B cell (primary cell): ENCODE data around the gene TNIK. TPM values are rescaled to one million over a fixed set of nuclear protein-coding genes. Genes with fewer than 3 reads are reported as not detected.

Experiments
- ATAC-seq: fragments of 200-7000 bp; cut with Tn5 transposase; one replicate; pipeline ENCODE4 v1.10.0; 2021; ENCODE audit warnings: low read depth, mild to moderate bottlenecking, moderate number of reproducible peaks, moderate library complexity
- CTCF ChIA-PET: fragments of 350-600 bp; sonication (Branson Sonifier 250); formaldehyde crosslinking; loops from one replicate; lab custom pipeline; 2021; ENCODE audit warnings: antibody characterized with exemption, inconsistent platforms; lab: Charles Lee
- POLR2A ChIA-PET: fragments of 350-600 bp; sonication (Branson Sonifier 250); formaldehyde crosslinking; loops from one replicate; lab custom pipeline; 2021; ENCODE audit warnings: antibody characterized with exemption; lab: Charles Lee
- DNase-seq: peaks from one replicate; pipeline ENCODE4 v3.0.0; 2013
- H2AFZ ChIP-seq: 2 replicates; pipeline ENCODE4 v1.6.1; 2012; ENCODE audit warnings: mild to moderate bottlenecking, low read depth, low read length; ENCODE audit not compliant: insufficient read depth, poor library complexity, severe bottlenecking
- H3K27ac ChIP-seq, 2 donors: 1 replicate in 1 of 2; 2 replicates in 1 of 2; pipeline ENCODE4 v1.5.1; 2012 to 2013; ENCODE audit warnings: low read length in 2 of 2, mild to moderate bottlenecking in 2 of 2, moderate library complexity in 1 of 2
- H3K27me3 ChIP-seq, 4 experiments: fragments of 200-600 bp in 1 of 4; sonication (generic) in 1 of 4; replicated peaks in 1 of 4; 1 replicate in 2 of 4; 2 replicates in 2 of 4; pipeline versions ENCODE4 v1.6.1 to v1.7.0; 2013 to 2016; ENCODE audit warnings: low read length in 3 of 4, mild to moderate bottlenecking in 2 of 4, mixed read lengths in 1 of 4, moderate library complexity in 1 of 4; ENCODE audit not compliant: insufficient read depth in 4 of 4, control insufficient read depth in 3 of 4; ENCODE audit errors: control extremely low read depth in 1 of 4
- H3K36me3 ChIP-seq, 2 experiments: replicated peaks in 1 of 2; 1 replicate in 1 of 2; 2 replicates in 1 of 2; pipeline versions ENCODE4 v1.6.1 to v1.7.1; 2013; ENCODE audit warnings: low read length in 1 of 2; ENCODE audit not compliant: insufficient read depth in 2 of 2, control insufficient read depth in 1 of 2; ENCODE audit errors: control extremely low read depth in 1 of 2, extremely low read depth in 1 of 2
- H3K4me1 ChIP-seq, 2 donors: fragments of 200-600 bp in 1 of 2; sonication (generic) in 1 of 2; 1 replicate in 1 of 2; 2 replicates in 1 of 2; pipeline versions ENCODE4 v1.5.1 to v1.6.1; 2013 to 2017; ENCODE audit warnings: low read length in 2 of 2; ENCODE audit not compliant: control insufficient read depth in 2 of 2, insufficient read depth in 2 of 2
- H3K4me2 ChIP-seq: replicated peaks from 2 replicates; pipeline ENCODE3; 2012; ENCODE audit warnings: mild to moderate bottlenecking, low read depth, low read length; ENCODE audit not compliant: poor library complexity, severe bottlenecking
- H3K4me3 ChIP-seq, 5 experiments: fragments of 200-600 bp in 1 of 5; sonication (generic) in 1 of 5; 1 replicate in 3 of 5; 2 replicates in 2 of 5; pipeline versions ENCODE4 v1.5.1 to v1.7.0; 2011 to 2016; ENCODE audit warnings: low read length in 4 of 5, mild to moderate bottlenecking in 4 of 5, low read depth in 2 of 5, control low read depth in 1 of 5, moderate library complexity in 1 of 5; ENCODE audit not compliant: insufficient read depth in 1 of 5; ENCODE audit errors: control extremely low read depth in 1 of 5, extremely low read depth in 1 of 5
- H3K79me2 ChIP-seq: fragments of 200-600 bp; sonication (generic); one replicate; pipeline ENCODE4 v1.6.0; 2016; ENCODE audit warnings: low read length; ENCODE audit not compliant: control insufficient read depth, insufficient read depth
- H3K9ac ChIP-seq: fragments of 200-600 bp; sonication (generic); 2 replicates; pipeline ENCODE4 v1.6.1; 2017; ENCODE audit warnings: mild to moderate bottlenecking, low read length, moderate library complexity
- H3K9me3 ChIP-seq, 3 donors: one replicate each; pipeline versions ENCODE4 v1.6.1 to v1.7.1; 2013; ENCODE audit warnings: low read length in 2 of 3; ENCODE audit not compliant: control insufficient read depth in 2 of 3, insufficient read depth in 1 of 3; ENCODE audit errors: control extremely low read depth in 1 of 3
- H4K20me1 ChIP-seq: 2 replicates; pipeline ENCODE4 v1.6.0; 2012; ENCODE audit warnings: mild to moderate bottlenecking, low read length; ENCODE audit not compliant: insufficient read depth, control insufficient read depth, poor library complexity, severe bottlenecking
- H3K27ac Mint-ChIP-seq: one replicate; pipeline ENCODE4 v1.8.0; 2021; ENCODE audit warnings: mixed read lengths
- H3K27me3 Mint-ChIP-seq: one replicate; pipeline ENCODE4 v1.8.0; 2021; ENCODE audit warnings: mixed read lengths
- H3K4me1 Mint-ChIP-seq: one replicate; pipeline ENCODE4 v1.8.0; 2021; ENCODE audit warnings: mixed read lengths
- H3K4me3 Mint-ChIP-seq: one replicate; pipeline ENCODE4 v1.8.0; 2021; ENCODE audit warnings: mixed read lengths
- H3K9me3 Mint-ChIP-seq: one replicate; pipeline ENCODE4 v1.8.0; 2022; ENCODE audit warnings: mixed read lengths; ENCODE audit not compliant: insufficient read depth
- CTCF ChIP-seq: fragments of 200-600 bp; IDR thresholded peaks from one replicate; pipeline ENCODE4 v1.8.0; 2022; ENCODE audit warnings: antibody characterized with exemption, mild to moderate bottlenecking
- EZH2 ChIP-seq: IDR thresholded peaks from 2 replicates; pipeline ENCODE4 v1.6.1; 2012; ENCODE audit warnings: borderline replicate concordance, low read depth, mild to moderate bottlenecking, moderate library complexity, low read length; ENCODE audit not compliant: insufficient read depth, poor library complexity, severe bottlenecking
- WGBS: methylation state at CpG from one replicate; pipeline ENCODE4 v1.1.5; 2013; ENCODE audit warnings: missing lambda C conversion rate; ENCODE audit not compliant: insufficient coverage; 5-methylcytosine and 5-hydroxymethylcytosine counted together
- intact Hi-C: fragments of 100-400 bp; cut with micrococcal nuclease; formaldehyde crosslinking; loops from one replicate; pipeline ENCODE4 v1.10.0; 2022
- polyA plus RNA-seq: library from polyadenylated mRNA; depleted of rRNA; stranded (reverse); fragments of >200 nt; gene quantifications from 2 replicates; pipeline ENCODE4 v1.2.3, GENCODE V29; 2012
- total RNA-seq, 2 donors: library from RNA; stranded (reverse); fragments of 120-200 nt in 1 of 2; gene quantifications; 1 replicate in 1 of 2; 2 replicates in 1 of 2; pipeline versions ENCODE4 v1.2.3 to v1.2.4, GENCODE V29; 2013 to 2022

TNIK gene
- total and polyA plus RNA-seq, 2 donors (not counting 1 experiment from before 2014, with no cell fraction given) = 0.66 to 7.7 TPM

GRCh38 chr3:171240504-171240835 is 219.7 kb downstream of the TNIK start:
- H3K4me3 Mint-ChIP-seq = no peak overlapping the region
- POLR2A ChIA-PET = no interaction called here
- DNase-seq (no peak), ATAC-seq (no peak)
- H3K4me1 Mint-ChIP-seq = no peaks in the 10 kb centered on the region
- Histone ChIP-seq H3K9ac (no peak overlapping the region), H4K20me1 (no peaks in the 10 kb centered on the region), H3K27ac (no peak overlapping the region), H3K4me3 (no peak overlapping the region), H3K27me3 (no peaks in the 10 kb centered on the region), H3K4me2 (no peak overlapping the region), H3K4me1 (no peaks in the 10 kb centered on the region), H3K36me3 (no peaks in the 10 kb centered on the region), H2AFZ (no peak overlapping the region), H3K79me2 (no peaks in the 10 kb centered on the region), H3K9me3 (peaks cover 0 to 3% (median 0%) of the 10 kb centered on the region in 3 donors)
- intact Hi-C loops = no loop called here
- no peak overlapping the region for H3K27ac Mint-ChIP-seq
- no peak for TF ChIP-seq EZH2
- no peak for TF ChIP-seq CTCF
- H3K27me3 Mint-ChIP-seq = no peaks in the 10 kb centered on the region
- WGBS = 25% methylated on average over 3 of the region's 3 CpGs
- CTCF ChIA-PET = no interaction called here
- H3K9me3 Mint-ChIP-seq = no peaks in the 10 kb centered on the region

GRCh38 chr3:171239757-171240503 is 220.3 kb downstream of the TNIK start:
- H3K79me2 ChIP-seq = no peaks in the 10 kb centered on the region
- Mint-ChIP-seq H3K4me1 (no peaks in the 10 kb centered on the region), H3K27me3 (no peaks in the 10 kb centered on the region), H3K27ac (no peak overlapping the region), H3K9me3 (no peaks in the 10 kb centered on the region), H3K4me3 (no peak overlapping the region)
- H3K4me2 ChIP-seq = no peak overlapping the region
- 95% methylated on average over 6 of the region's 9 CpGs for whole genome bisulfite sequencing
- no peaks in the 10 kb centered on the region for H4K20me1 ChIP-seq
- H3K9ac ChIP-seq = no peak overlapping the region
- no peak for DNase-seq
- ChIA-PET CTCF (no interaction called here), POLR2A (no interaction called here)
- no peak overlapping the region for H2AFZ ChIP-seq
- H3K36me3 ChIP-seq = no peaks in the 10 kb centered on the region
- no peak overlapping the region for H3K4me3 ChIP-seq
- intact Hi-C loops = no loop called here
- H3K27ac ChIP-seq = no peak overlapping the region
- no peak for ATAC-seq
- no peaks in the 10 kb centered on the region for H3K27me3 ChIP-seq
- TF ChIP-seq CTCF (no peak), EZH2 (no peak)
- H3K9me3 ChIP-seq = peaks cover 0 to 3% (median 0%) of the 10 kb centered on the region in 3 donors
- H3K4me1 ChIP-seq = no peaks in the 10 kb centered on the region
